ENCODE data around the gene SGF29. TPM values are rescaled to one million over a fixed set of nuclear protein-coding genes. Genes with fewer than 3 reads are reported as not detected.
"Not testable (repeated sequence)": the region's sequence is repeated elsewhere in the genome, so short reads cannot be mapped to it uniquely, and the experiment has no call there.

SGF29 gene
- total and polyA plus RNA-seq, 7 donors = 13.2 to 58.7 (median 38.5) TPM

DNA sequence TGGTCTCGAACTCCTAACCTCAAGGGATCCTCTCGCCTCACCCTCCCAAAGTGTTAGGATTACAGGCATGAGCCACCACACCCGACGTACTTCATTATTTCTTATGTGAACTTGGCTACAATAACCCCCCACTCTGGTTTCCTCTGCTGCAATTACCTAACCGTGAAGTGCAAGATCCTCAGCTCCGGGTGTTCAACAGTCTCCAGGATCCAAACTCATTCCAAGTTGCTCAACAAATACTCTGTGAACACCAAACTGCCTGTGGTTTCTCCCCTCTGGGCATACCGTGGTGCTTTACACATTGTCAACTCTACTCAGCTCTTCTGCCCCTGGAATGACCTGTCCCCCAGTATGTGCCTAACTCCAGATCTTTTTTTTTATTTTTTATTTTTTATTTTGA is 62.9 kb downstream of the SGF29 start:
- TF ChIP-seq EP300 (IDR thresholded peaks at IDR 0.05) = no peak
- TF ChIP-seq, protein P1, sequence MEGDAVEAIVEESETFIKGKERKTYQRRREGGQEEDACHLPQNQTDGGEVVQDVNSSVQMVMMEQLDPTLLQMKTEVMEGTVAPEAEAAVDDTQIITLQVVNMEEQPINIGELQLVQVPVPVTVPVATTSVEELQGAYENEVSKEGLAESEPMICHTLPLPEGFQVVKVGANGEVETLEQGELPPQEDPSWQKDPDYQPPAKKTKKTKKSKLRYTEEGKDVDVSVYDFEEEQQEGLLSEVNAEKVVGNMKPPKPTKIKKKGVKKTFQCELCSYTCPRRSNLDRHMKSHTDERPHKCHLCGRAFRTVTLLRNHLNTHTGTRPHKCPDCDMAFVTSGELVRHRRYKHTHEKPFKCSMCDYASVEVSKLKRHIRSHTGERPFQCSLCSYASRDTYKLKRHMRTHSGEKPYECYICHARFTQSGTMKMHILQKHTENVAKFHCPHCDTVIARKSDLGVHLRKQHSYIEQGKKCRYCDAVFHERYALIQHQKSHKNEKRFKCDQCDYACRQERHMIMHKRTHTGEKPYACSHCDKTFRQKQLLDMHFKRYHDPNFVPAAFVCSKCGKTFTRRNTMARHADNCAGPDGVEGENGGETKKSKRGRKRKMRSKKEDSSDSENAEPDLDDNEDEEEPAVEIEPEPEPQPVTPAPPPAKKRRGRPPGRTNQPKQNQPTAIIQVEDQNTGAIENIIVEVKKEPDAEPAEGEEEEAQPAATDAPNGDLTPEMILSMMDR (IDR thresholded peaks at IDR 0.05) = no peak
- no peak for TF ChIP-seq POLR2AphosphoS5 (IDR thresholded peaks at IDR 0.05)

GRCh38 chr16:28617874-28618273 is 64.2 kb downstream of the SGF29 start:
- Histone ChIP-seq H3K27ac (no peak overlapping the region), H3K36me3 (no peaks in the 10 kb centered on the region), H3K4me1 (peaks cover 0 to 4% (median 1%) of the 10 kb centered on the region in 4 donors), H3K27me3 (peaks cover 0 to 3% (median 0%) of the 10 kb centered on the region in 3 donors), H3K9me3 (no peaks in the 10 kb centered on the region), H3K4me3 (no peak overlapping the region)
- intact Hi-C loops (cut with DNase I) = no loop called here
- TF ChIP-seq POLR2AphosphoS5 (IDR thresholded peaks at IDR 0.05) (no peak), EP300 (IDR thresholded peaks at IDR 0.05) (no peak), POLR2A (IDR thresholded peaks at IDR 0.05) (no peak)
- TF ChIP-seq, protein P1 (IDR thresholded peaks at IDR 0.05) = no peak
- WGBS, 2 donors = 66 to 73% methylated on average over 4 of the region's 4 CpGs
- no peak for DNase-seq

More for the DNA sequence above, 62.9 kb downstream of the SGF29 start:
- intact Hi-C loops (cut with DNase I) = no loop called here
- 77 to 86% methylated on average over 7 of the region's 7 CpGs for WGBS, 2 donors
- H3K27me3 ChIP-seq = peaks cover 0 to 3% (median 0%) of the 10 kb centered on the region in 3 donors
- no peaks in the 10 kb centered on the region for H3K4me1 ChIP-seq
- no peak overlapping the region for H3K4me3 ChIP-seq
- no peak overlapping the region for H3K27ac ChIP-seq
- H3K9me3 ChIP-seq = no peaks in the 10 kb centered on the region
- H3K36me3 ChIP-seq = no peaks in the 10 kb centered on the region
- DNase-seq = no peak

DNA sequence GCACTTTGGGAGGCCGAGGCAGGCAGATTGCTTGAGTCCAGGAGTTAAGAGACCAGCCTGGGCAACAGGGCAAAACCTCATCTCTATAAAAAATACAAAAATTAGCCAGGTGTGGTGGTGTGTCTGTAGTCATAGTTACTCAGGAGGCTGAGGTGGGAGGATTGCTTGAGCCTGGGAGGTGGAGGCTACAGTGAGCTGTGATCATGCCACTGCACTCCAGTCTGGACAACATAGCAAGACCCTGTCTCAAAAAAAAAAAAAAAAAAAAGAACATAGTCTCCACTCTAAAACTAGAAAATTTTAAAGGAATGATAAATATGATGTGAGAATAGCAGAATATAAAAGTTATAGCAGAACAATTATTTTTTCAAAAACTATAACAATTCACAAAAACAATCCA is 66.6 kb downstream of the SGF29 start:
- H3K9me3 ChIP-seq; DNase-seq; intact Hi-C loops (cut with DNase I); H3K27me3 ChIP-seq; H3K27ac ChIP-seq; H3K36me3 ChIP-seq; H3K4me3 ChIP-seq: not testable (repeated sequence)
- H3K4me1 ChIP-seq = peaks cover 0 to 11% (median 9%) of the 10 kb centered on the region in 4 donors
- WGBS, 2 donors = 89% methylated on average over 1 of the region's 1 CpG

DNA sequence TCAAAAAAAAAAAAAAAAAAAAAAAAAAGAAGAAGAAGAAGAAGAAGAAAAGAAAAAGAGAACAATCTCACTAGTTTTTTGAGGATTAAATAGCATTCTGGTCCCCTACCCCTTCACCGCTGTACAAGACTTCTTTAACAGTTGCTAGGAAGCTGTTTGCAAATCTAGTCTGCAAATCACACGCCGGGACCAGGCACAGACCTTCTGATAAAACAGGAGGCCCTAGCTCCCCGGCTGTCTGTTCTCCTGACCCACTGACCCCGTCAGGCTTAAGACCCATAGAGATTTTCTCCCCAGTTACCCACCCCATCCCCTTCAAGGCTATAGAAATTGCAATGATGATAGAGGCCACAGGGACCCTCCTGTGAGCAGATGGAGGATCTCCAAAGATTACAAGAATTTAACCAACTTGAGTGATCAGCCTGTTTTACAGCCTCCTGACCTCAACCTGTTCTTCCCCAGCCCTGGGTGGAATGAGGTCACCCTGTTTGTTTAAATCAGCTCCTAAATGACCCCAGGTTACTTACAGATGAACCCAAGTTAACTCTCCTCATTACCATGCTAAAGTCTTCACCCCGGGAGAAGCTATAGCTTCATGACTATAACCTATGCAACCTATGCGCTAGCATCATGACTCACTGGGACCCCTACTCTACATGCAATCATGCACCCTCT is 67.9 kb downstream of the SGF29 start:
- DNase-seq = no peak
- no peaks in the 10 kb centered on the region for H3K9me3 ChIP-seq
- H3K36me3 ChIP-seq = no peaks in the 10 kb centered on the region
- H3K4me1 ChIP-seq = peaks cover 0 to 11% (median 9%) of the 10 kb centered on the region in 4 donors
- H3K4me3 ChIP-seq = no peak overlapping the region
- 74 to 82% methylated on average over 7 of the region's 7 CpGs for WGBS, 2 donors
- intact Hi-C loops (cut with DNase I) = no loop called here
- no peaks in the 10 kb centered on the region for H3K27me3 ChIP-seq
- H3K27ac ChIP-seq = no peak overlapping the region
- TF ChIP-seq, protein P1 (IDR thresholded peaks at IDR 0.05) = no peak
- TF ChIP-seq EP300 (IDR thresholded peaks at IDR 0.05) = no peak

- H3K36me3 ChIP-seq; H3K9me3 ChIP-seq; intact Hi-C loops (cut with DNase I); H3K27me3 ChIP-seq; DNase-seq: not testable (repeated sequence)
- Histone ChIP-seq H3K4me3 (peak overlapping the region in 3 of 4 donors; percentile 41 to 52 (median 51)), H3K27ac (peak overlapping the region in 1 of 4 donors; percentile 43), H3K4me1 (peaks cover 0 to 11% (median 9%) of the 10 kb centered on the region in 4 donors)
- 11 to 34% methylated on average over 24 of the region's 24 CpGs for WGBS, 2 donors
These were observed 68.9 kb downstream of the SGF29 start for GRCh38 chr16:28622532-28623171.
